SW 1271 (cell line): Measurements from ENCODE around the gene HSPA12A.

Experiments
- DNase-seq, 2 experiments: peaks; one replicate each; lab custom pipeline; 2025; lab: John Stamatoyannopoulos, UW

The HSPA12A gene

DNA sequence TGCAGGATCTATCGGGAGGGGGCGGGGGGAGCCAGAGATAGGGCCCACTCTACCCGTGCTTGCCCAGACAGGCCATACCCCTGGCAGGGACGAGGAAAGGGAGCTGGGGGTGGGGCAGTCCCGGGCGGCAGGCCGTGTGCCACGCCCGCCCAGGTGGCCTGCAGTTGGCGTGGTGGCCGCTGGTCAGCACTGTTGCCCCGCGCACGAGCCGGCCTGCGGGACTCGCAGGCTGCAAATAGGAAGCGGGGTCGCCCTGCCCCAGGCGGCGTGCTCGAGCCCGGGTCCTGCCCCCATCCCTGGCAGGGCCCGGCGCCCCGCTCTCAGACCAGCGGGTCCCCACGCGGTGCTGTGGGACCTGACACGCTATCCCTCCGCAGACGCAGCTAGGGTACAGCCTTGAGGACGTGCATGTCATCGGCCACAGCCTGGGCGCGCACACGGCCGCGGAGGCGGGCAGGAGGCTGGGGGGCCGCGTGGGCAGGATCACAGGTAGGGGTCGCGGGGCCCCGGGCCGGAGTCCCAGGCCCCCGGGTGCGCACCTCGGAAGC lies 114.9 kb downstream of the HSPA12A start:
- DNase-seq = no peak

DNA sequence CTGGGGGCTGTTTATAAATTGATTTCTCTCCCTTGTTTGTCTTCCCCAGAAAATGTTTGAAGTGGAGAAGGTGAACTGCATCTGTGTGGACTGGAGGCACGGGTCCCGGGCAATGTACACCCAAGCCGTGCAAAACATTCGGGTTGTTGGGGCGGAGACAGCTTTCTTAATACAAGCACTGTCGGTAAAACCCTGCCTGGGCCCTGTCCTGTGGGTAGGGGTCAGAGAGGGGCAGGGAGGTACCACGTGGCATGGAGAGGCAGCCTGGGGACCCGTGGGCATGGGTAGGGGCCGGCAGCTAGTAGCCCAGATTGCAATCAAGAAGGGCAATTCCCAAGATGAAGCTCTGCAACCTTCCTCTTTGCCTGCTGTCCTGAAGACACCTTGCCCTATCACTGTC lies 115.6 kb downstream of the HSPA12A start:
- DNase-seq = no peak

DNA sequence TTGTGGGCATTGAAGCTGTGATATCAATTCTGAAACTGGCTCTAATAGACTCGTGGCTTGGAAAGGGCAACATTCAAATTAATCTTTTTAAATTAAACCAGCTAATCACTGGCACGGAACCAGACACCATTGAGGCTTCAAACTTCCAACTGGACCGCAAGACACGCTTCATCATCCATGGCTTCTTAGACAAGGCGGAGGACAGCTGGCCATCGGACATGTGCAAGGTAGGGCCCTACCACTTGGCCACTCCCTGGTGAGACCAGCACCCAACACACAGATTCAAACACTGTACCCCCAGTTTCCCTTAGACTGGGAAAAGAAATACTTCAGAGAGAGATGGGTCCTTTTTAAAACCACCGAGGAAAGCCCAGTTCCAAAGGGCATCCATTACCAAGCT lies 116.5 kb downstream of the HSPA12A start:
- no peak for DNase-seq

DNA sequence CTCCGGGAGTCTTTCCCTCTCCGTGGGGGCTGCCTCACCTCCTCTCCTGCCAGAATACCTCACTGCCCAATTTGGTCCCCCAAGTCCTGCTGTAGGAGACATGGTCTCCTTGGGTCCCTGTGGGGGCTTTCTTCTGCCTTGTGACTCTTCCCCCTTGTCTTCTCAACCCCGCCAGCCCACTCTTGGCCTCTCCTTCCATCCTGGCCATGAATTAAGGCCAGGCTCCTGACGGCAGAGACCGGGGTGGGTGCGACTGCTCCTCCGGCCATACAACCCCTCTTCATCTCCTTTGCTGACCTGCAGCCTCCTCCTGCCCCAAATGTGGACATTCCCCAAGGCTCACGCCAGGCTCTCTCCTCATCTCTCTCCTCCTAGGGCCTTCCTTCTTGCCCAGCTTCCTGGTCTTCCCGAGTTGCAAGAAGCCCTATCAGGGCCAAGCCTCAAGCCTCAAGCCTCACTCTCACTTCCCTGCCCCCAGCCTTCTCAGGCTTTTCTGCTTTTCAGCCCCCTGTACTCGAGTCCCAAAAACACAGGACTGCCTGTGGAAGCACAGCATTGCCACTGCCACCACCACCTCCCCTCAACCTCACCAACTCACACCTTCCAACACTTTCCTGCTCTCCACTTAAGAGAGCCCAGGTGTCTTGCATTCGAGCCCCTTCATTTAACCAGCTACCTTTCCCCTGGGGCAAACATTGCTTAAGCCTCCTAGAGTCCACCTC lies 120.3 kb downstream of the HSPA12A start:
- DNase-seq = no peak

DNA sequence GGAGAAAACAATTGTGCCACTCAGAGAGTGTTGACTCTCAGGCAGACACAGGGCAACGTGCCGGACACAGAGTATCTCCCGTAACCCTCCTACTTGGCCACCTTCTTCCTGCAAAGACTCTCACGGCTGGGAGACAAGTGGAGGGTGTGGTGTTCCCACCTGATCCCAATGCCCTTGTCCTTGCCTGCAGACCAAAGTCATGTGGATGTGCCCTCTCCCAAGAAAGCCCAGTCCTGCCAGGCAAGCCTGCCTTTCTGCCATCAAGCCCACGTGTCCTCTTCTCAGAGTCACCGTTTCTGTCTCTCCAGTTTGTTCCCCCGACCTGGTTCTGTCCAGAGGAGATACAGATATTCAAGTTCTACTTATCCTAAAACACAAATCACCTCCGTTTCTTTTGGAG lies 120.9 kb downstream of the HSPA12A start:
- no peak for DNase-seq
